Measurements from ENCODE around the gene PCDH12. TPM values are rescaled to one million over a fixed set of nuclear protein-coding genes. Genes with fewer than 3 reads are reported as not detected.

PCDH12 gene
- total RNA-seq, 1 donor from 2014 or later: 5.1 TPM

GRCh38 chr5:141909212-141909611 lies 48.8 kb downstream of the PCDH12 start:
- no peak for DNase-seq (ENCODE audit: low spot score)

GRCh38 chr5:141908796-141909195 lies 49.2 kb downstream of the PCDH12 start:
- no peak for DNase-seq (ENCODE audit: low spot score)

- no peak for DNase-seq (ENCODE audit: low spot score)
Observed at GRCh38 chr5:141906972-141907371, 51.0 kb downstream of the PCDH12 start.

- no peak for DNase-seq (ENCODE audit: low spot score)
Observed at GRCh38 chr5:141906517-141906916, 51.5 kb downstream of the PCDH12 start.

- DNase-seq (ENCODE audit: low spot score): no peak
Observed at GRCh38 chr5:141904551-141904950, 53.5 kb downstream of the PCDH12 start.

GRCh38 chr5:141903261-141903660 lies 54.7 kb downstream of the PCDH12 start:
- DNase-seq (ENCODE audit: low spot score): no peak

- DNase-seq (ENCODE audit: low spot score): peak; percentile 78
Observed at GRCh38 chr5:141902015-141902814, 55.8 kb downstream of the PCDH12 start.

GRCh38 chr5:141898448-141899049 lies 59.5 kb downstream of the PCDH12 start:
- DNase-seq (ENCODE audit: low spot score): no peak

DNA sequence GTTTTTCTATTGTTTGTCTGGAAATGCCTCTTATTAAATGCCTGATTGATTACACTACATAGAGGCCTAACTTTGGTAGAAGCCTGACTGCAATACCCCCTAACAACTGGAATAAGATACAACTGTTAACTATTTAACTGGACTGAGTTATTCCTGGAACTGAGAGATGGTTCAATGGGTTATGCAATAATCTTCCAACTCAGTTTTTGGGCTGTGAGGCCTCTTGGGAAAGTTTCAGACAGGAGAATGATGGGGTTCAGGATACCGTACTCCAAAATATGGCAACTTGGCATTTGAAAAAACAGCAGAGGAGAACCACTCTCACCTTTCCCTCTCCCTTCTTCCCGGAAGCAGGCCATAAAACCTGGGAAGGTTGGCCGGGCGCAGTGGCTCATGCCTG lies 60.6 kb downstream of the PCDH12 start:
- DNase-seq (ENCODE audit: low spot score): no peak

Other genes with a start within 250 kb of the PCDH12 start
- gene PCDH1, start 79.8 kb downstream of the PCDH12 start, total RNA-seq (ENCODE audit: insufficient read depth, low replicate concordance): 9.9 TPM
- gene DELE1, start 34.3 kb downstream of the PCDH12 start, total RNA-seq (ENCODE audit: insufficient read depth, low replicate concordance): 63.8 TPM
- 37.1 TPM for gene RNF14, start 10.9 kb upstream of the PCDH12 start, total RNA-seq (ENCODE audit: insufficient read depth, low replicate concordance)
- gene GNPDA1, start 54.8 kb upstream of the PCDH12 start, total RNA-seq (ENCODE audit: insufficient read depth, low replicate concordance): 14.0 TPM
- gene NDFIP1, start 150.6 kb upstream of the PCDH12 start, total RNA-seq (ENCODE audit: insufficient read depth, low replicate concordance): 114 TPM

Data from umbilical cord (tissue), 2 donors.